Inflammatory macrophage treated with lipopolysaccharide for 1 hour (primary cell): ENCODE data around the gene CRYZL1.
"Not testable (repeated sequence)": the region's sequence is repeated elsewhere in the genome, so short reads cannot be mapped to it uniquely, and the experiment has no call there.

ENCODE experiments used
- DNase-seq, 2 donors: peaks; one replicate each; pipeline ENCODE4 v3.0.0-alpha.2; 2020 to 2022

The CRYZL1 gene

DNA sequence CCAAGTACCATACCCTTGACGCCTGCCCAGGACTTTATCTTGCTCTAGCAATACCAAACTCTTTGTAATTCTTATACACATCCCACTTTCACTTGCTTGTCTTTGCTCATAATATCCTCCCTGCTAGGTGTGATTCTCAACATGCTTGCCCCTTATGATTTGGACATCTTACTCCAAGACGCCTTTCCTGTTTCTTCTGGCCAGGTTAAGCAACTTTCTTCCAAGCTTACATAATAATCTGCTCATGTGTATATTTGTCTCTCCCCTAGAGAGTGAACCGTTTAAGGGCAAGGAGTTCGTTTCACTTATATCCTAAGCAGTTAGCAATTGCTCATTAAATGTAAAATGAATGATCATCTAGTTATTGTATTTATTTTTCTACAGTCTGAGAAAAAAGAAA is 21.8 kb downstream of the CRYZL1 start:
- peak; percentile 52 to 64 for DNase-seq

DNA sequence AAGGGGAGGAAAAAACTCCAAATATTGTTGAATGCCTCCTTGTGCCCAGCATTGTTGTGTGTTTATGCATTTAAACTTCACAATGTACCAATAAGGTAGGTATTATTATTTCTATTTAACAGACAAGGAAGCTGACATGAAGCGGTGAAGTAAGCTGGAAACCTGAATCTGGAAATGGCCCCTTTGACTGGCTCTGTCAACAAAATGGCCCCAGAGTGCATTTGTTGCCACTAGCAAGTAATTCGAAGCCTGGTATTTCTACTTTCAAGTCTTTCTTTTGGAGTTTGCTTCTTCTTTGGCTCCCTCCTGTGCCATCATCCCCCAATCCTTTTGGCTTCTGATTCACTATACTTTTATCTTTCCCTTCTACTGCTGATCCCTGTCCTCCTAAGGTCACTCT is 23.1 kb downstream of the CRYZL1 start:
- DNase-seq, result no peak

DNA sequence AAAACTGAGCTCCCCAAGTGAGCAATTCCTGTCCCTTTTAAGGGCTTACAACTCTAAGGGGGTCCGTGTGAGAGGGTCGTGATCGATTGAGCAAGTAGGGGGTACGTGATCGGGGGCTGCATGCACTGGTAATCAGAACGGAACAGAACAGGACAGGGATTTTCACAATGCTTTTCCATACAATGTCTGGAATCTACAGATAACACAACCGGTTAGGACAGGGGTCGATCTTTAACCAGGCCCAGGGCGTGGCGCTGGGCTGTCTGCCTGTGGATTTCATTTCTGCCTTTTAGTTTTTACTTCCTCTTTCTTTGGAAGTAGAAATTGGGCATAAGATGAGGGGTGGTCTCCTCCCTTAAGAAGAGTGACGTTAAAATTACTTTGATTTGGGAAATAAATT is 24.0 kb downstream of the CRYZL1 start:
- DNase-seq, result not testable (repeated sequence)

DNA sequence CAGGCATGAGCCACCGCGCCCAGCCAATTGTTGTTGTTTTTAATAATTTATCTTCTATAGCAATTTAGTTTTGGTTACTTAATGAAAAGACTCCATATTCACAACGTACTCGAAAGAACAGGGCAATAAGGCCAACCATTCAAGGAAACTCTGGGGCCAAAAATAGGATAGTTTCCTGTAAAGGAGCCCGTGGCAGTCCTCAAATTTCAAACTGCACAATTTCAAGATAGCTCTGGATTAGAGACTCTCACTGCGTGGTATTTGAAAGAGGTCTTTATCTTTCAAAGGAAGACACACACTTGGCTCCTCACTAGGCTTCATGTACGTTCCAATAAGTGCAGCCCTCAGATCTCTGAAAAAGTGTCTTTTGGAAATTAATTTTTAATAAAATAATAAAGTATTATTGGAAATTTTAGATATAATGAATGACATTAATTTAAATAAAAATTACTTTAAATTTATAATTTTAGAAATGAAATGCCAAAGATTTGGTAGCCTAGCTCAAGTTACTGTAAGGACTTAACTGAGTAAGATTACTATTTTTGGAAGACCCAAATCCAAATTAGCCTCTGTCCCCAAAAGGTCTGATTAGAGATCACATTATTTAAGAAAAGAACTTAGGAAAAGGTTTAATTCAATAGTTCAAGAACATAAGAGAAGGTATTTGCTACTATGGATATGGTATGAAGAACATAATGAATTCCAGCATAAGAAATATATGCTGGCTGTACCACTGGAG is 30.4 kb downstream of the CRYZL1 start:
- DNase-seq, result no peak

DNA sequence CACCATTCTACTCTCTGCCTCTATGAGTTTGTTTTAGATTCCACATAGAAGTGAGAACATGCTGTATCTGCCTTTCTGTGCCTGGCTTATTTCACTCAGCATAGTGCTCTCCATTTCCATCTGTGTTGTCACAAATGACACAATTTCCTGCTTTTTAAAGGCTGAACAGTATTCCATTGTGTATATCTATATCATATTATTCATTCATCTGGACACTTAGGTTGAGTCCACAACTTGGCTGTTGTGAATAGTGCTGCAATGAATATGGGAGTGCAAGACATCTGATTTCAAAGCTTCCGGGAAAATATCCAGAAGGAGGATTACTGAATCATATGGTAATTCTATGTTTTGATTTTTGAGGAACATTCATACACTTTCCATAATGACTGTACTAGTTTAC is 33.0 kb downstream of the CRYZL1 start:
- DNase-seq, result no peak

DNA sequence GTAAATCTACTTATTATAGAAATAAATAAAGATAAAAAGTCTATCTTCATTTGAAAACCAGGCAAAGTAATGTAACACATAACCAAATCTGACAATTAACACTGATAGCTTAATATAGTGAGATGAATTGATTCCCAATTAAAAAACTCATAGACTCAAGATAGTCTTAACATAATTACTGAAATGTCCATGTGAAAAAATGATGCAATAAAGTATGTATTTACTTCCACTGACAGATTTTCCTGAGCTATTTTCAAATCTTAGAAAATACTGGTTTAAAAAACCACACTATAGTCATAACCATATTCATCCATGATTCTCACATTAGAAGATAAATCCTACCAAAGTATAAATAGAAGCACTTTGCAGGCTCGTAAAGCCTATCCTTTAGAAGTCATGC is 43.5 kb downstream of the CRYZL1 start:
- DNase-seq, result no peak

DNA sequence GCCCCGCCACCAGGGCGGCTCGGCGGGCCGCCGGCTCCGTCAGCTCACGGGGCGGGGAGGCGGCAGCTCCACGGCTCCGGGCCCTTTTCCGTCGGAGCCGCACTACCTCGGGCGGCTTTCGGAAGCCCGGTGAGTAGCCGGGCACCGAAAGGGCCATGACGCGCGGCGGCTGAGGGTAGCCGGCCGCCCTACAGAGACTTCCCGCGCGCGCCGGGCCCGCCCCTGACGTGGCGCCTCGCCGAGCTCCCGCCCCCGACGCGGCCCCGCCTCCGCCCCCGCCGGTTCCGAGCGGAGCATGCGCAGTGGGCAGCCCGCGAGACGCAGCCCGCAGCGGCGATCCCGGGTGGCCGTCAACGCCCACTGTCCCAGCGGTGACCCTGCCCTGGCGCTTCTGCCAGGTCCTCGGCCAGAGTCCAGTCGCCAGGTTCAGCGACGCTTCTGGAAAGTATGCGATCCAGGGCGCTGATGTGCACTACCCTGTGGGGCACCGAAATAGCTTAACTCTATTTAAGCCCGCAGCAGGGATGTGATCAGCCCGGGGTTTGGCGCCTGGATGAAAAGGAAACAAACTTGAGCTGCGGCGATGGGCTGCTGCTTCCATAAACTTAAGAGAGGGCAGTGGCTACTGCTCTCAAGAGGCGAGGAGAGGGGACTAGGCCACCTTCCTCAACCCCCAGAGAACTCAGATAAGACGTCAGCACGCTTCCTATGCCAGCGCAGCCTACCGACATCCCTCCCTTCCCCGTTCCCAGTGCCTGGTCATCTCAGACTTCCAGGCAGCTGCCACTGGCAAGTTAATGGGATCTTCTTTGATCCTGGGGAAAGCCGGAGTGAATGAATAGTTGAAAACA is 52.8 kb downstream of the CRYZL1 start, which contains the start of gene DONSON:
DONSON (minus strand) TSS at position 200 of the 851 bp plus-strand sequence; CDS start at position 157, 43 bp downstream.
- DNase-seq, result peak; percentile 80 to 93

DNA sequence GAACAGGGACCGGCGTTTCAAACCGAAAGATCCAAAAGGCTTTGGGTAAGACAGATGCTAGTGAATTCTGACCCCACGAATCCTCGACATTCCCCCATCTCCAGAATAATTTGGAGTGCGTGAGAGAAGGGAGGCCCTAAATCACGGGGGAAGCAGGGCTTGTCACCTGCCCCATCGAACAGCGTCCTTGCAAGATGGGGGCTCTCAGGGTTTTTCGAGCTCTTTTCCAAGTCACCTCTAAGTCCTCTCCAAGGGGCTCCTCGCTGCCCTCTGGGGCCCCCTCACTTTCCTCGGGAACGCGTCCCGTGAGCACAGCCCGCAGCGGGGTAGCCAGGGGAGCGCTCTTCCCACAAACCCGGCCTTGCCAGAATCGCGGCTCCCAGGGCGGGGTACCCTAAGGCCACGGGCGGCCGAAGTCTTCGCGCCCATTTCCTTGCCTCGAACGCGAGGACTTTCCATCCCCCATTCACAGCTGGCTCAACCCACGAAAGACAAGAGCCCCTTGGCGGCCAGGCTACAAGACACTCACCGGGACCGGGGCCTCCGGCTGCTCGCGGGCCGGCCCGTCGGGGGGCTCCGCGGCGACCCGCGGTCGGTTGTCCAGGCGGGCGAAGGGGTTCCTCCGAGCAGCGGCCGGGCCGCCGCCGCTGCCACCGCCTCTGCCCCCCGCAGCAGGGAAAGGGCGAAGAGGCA is 53.6 kb downstream of the CRYZL1 start:
- DNase-seq, result no peak

DNA sequence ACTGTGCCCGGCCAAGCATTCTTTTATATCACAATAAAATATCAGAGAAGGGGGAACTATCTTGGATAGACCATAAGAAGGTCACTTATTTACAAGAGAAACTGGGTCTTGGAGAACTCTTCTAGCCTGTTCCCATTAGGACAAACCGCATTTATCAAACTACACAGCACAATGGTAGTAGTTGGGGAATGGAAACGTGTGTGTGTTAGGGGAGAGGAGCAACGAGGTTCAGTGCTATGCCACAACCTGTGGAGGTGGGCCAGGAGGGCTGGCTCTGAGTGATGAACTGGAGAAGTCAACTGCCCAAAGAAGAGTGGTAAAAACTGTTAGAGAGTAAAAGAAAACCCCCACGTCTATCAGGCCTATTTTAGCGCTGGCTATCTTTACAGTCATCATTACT is 54.6 kb downstream of the CRYZL1 start:
- DNase-seq, result no peak

DNA sequence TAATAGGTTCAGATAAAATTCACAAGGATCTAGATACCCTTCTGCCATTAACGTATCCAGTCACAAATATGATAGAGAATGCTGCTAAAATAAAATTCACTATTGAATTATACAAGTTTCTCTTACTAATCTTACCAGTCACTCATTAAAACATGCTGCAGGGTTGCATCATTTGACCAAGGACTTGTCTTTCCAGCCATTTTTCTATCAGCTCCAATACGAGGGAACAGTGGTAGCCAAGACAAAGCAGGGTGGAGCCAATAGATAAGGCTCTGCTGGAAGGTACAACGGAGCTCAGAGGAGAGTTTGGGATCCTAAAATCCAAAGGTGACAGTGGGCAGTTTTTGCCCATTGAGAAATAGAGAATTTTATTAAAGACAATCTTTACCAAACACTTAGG is 57.1 kb downstream of the CRYZL1 start:
- no peak for DNase-seq

DNA sequence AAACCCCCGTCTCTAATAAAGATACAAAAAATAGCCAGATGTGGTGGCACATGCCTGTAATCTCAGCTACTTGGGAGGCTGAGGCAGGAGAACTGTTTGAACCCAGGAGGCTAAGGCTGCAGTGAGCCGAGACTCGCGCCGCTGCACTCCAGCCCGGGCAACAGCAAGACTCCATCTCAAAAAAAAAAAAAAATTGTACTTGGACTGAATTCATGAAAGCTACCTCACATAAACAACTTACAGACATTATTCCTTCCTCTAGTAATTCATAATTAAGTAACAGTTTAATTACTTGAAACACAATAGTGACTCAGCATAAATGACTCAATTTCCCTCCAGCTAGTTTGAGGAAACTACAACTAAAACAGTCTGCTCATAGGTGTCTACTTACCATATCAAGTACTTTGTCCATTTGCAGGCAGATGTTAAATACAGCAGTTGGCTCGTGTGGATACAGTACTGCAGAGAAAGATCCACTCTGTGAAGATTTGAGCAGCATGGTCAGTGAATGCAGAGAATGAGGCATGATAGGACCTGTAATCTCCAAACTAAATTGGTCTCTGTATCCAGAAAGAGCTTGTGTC is 62.5 kb downstream of the CRYZL1 start:
- DNase-seq, result peak in 1 of 2 donors; percentile 11

DNA sequence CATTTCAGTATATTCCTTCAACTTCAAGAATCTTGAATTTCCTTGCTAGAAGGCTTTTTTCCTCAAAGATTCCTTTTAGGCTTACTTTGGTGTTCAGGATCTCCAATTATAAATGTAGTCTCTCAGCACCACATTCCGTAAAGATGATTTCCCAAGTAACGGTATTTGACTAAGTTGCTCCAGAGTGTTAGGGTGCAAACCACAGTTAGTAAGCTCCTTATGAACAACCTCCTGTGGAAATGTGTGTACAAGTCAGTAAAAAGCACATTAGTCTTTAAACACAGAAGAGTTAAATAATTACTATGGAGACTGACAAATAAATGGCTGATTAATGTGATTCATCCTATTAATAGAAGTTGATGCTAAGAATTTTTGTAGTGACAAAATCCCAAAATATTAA is 63.3 kb downstream of the CRYZL1 start:
- no peak for DNase-seq

DNA sequence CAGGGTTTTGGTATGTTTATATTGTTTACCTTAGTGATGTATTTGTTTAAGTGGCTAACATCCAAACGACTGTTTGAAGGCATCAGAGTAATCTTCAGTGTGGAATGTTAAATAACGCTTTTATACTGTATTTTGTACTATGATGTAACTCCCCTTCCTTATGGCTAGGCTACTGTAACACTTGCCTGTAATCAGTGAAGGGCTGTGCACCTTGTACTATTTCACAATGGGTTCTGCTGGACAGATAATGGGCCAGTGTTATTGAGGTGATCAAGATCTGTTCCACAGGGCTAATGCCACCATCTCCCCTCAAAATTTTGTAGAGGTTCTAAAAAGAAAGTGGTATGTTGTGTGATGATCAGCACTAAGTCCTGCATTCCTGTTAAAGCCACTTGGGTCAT is 64.8 kb downstream of the CRYZL1 start:
- DNase-seq, result not testable (repeated sequence)

DNA sequence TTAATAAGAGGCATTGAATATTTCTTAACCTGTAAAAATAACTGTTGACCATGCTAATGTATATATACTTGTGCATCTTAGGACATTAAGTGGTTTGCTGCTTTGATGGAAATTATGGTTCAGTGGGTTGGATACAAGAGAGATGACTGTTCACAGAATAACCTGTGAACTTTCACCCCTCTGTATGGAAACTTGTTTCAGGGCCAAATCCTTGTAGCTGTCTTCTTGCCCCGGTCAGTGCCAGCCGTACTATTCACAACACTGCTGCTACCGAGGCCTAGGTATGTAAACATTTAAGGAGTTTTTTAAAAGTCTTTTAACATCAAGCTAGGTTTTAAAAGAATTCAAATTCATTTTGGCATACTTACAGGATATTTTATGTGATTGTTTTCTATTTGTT is 69.2 kb downstream of the CRYZL1 start:
- no peak for DNase-seq

DNA sequence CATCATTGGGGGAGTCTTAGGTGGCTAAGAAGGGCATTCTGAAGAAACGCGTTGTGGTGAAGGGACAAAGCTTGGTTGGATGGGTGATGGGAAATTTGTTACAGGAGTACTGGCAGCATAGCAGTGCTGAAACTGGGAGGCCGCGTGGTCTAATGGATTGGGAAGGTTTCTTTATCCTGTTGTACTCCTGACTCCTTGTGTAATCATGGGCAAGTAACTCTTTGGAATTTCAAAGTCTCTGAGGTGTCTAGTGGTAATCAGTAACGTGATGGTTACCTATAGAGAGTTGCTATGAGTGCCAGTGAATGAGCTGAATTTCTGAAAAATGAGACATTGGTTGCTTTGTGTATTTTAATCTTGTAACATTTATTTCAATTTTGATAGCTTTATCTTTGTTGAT is 71.5 kb downstream of the CRYZL1 start:
- no peak for DNase-seq

DNA sequence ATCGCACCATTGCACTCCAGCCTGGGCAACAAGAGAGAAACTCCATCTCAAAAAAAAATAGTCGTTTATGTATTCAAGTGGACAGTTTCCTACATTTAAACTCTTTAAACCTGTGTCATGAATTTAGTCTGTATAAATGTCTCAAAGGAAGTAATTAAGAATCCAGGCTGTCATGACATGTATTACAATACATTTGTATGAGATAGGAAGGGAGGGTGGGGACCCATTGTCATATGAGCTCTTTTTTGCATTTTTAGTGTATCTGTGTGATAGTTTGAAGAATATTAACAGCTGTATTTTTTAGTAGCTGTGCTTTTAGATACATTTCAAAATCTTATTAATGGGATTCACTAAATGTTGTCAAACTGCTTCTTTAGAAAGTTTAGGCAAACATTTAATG is 73.1 kb downstream of the CRYZL1 start:
- no peak for DNase-seq

DNA sequence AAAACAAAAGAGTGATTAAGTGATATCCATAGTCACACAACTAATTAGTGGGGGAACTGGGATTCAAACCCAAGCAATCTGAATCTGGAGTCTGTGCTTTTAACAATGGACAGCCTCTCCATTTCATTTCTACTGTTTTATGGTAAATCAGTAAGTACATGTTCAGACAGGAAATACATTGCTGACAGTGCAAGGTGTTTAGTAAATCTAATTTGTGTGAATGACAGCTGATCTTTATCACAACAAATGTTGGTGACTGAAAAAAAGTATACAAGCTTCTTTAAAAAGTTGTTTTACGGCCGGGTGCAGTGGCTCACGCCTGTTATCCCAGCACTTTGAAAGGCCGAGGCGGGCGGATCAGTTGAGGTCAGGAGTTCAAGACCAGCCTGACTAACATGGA is 73.6 kb downstream of the CRYZL1 start:
- DNase-seq, result no peak

DNA sequence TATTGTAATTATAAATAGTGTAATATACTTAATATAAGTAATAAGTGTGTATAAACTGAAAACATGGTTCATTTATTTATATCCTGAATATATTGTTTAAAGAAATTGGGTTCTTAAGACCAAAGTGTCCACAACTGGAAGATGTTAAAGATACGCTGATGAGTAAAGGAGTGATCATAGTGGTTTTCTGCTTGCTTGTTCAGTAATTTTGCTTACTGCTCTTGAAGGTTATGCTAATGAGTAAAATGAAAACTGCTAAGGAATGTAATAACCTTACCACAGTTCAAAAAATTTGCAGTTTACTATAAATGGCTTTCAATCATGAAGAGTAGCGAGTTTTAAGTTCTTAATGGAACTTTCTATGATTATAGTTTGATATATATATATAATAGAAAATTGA is 75.0 kb downstream of the CRYZL1 start:
- no peak for DNase-seq

DNA sequence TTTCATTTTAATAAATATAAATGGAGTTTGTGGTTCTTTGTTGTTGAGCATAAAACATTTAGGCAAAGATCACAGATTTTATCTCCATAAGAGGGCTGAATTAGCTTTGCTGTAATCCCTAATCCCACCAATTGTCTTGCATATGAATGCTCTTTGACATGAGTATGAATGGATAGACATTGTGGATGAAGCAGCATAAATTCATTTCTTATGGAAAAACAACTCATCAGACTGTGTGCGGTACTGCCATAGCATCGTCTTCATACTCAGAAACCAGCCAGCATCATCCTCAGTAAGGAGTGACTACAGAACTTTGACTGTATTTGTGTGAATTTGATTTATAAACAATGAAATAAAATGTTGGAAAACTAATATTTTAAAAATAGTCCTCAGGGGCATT is 79.2 kb downstream of the CRYZL1 start:
- DNase-seq, result no peak

DNA sequence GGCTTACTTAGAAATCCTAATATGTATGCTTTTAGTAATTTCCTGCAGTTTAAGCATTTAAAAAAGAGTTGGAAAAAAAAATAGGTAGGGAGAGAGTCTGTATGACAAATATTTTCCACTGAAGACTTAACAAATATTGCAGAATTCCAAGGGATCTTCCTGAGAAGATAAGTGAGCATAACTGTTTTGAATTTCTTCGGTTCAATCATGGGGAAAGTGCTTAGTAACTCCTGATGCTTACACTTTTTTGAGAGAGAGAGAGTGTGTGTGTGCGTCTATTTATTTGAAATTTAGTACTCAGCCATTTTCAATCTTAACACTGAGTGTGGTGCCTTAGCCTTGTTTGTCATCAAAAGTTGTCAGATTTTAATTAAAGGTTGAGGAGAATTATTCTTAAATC is 80.2 kb downstream of the CRYZL1 start:
- DNase-seq, result no peak

DNA sequence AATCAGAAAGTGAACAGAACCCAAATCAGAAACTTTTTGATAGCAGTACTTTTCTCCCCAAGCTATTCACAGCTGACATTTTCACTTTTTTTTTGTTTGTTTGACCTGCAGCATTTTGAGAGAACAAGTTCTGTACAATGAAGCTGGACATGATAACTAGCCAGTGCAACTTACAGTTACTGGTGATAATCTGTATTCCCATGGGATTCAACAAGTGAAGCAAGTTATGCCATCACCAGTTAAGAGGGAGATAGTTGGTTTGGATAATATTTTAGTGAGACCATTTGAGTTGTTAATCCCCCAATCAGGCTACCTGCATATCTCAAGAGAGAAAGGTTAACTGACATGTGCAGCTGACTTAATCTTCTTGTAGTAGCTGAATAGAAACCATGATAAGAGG is 80.6 kb downstream of the CRYZL1 start:
- DNase-seq, result no peak

DNA sequence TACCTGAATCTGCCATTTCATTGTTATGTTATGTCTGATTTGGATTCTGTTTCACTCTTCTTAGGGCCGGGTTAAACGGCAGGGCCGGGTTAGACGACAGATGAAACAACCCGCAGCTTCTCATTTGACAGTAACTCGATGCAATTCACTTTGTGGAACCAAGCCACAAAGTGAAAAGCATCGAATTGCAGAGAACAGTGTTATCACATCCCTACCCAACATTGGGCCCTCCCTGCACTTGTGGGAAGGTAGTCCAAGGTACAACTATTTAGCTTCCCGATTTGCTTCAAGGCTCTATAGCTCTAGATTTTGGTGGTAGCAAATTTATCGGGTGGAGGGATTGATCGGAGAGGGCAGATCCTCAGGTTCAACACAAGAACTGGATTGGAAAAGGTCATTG is 81.7 kb downstream of the CRYZL1 start:
- DNase-seq, result no peak

DNA sequence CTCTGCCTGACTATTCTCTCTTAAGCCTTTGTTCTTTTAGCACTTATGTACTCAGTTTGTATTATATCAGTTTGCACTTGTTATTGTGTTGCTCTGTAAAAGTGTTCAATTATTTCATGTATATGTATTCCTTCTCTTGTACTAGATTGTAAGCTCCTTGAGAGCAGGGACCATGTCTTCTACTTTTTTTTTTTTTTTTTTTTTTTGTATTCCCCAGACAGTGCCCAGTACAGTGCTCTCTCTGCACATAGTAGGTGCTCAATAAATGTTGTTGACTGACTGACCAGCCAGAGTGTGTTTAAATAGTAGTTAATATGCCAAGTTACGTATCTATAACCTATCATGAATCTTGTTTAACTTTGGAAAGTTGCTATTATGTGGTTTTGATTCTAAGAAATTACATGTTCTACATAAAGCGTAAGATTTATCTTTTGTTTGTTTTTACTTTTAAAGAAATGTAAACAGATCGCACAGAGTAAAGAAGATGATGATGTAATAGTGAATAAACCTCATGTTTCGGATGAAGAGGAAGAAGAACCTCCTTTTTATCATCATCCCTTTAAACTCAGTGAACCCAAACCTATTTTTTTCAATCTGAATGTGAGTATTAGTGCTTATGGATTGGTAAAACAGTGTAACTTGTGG is 82.6 kb downstream of the CRYZL1 start:
- DNase-seq, result no peak
